Anterior cingulate cortex (tissue), 58 donors: ENCODE measurements around the gene CAMTA1.
A peak's percentile ranks its signal among the peaks of the same experiment; 100 is the strongest.

Experiments
- DNase-seq, 58 donors: peaks; one replicate each; lab custom pipeline; 2025; lab: John Stamatoyannopoulos, UW

Gene CAMTA1

DNA sequence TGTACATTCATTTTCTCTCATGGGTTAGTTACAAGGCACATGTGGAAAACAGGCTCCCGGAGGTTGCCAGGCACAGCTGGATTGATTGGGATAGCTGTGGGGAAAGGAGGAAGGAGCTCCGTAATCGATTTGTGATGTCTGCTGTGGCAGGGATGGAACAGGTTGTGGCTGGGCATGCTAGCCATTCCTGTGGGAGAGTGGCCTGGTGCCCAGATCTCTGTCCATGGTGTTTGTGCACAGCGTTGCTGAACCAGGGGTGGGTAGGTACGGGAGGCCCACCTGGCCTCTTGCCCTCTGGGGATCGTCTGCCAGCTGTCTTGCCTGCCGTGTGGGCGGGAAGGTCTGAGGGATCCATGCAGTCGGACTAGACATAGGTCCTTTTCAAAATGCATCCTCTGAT is 683.0 kb downstream of the CAMTA1 start:
- DNase-seq: no peak

DNA sequence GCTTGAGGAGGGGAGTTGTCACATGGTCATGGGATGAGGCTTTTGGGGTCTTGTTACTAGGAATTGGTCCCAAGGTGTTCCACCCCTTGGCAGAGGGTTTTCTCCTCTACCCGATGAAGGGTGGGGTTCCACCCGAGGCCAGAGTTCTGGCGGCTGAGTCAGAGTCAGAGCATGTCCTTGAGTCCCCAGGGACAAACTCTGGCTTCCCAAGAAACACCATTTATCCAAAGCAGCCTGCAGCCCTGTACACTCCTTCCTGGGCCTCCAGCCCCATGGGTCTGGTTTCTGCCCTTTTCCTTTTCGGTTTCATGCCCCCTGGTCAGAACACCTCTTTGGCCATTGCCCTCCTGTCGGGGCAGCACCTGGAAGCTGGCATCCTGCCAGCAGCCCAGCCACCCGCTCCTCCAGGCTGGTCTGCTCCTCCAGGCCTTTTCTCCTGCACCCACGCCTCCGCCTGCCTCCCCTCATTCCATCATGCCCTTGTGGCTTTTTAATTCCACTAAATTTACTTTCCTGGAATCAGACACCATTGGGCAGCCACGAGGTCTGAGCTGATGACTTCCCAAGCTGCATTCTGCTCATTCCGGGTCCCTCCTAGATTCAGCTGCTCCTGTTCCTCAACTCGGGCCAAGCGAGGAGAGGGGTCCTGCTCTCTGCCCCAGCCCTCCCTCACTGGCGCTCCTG is 684.1 kb downstream of the CAMTA1 start:
- DNase-seq: no peak

DNA sequence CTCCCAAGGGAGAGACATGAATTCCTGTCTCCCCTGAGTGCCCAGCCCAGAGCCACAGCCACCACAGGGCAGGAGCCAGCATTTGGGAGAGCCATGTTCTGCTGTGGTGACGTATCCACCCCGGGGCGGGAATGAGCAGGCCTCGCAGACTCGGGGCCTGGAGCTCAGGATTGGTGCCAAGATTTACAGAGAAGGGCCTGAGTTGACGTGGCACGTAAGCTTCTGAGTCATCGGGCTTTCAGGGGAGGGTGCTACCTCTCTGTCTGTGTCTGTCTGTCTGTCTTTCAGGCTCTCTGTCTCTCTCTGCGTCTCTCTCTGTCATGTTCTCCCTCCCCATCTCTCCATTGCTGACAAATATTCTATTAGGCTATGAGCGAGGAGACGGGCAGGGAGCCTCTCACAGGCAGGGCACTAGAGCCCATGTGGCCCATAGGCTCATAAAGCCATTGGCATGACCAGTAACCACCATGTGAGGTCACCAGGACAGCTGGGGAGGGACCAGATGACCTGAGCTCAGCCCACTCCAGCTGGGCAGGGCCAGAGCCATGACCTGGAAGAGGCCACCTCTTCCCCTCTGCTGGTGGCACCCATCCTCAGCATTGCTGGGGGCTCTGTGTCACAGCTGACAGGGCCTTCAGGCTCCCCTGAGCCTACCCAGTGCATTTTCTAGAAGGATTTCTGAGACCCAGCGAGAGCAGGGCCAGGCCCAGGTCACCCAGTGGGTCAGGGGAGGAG is 685.8 kb downstream of the CAMTA1 start:
- peak in 2 of 58 donors; percentile 29 to 48 for DNase-seq

DNA sequence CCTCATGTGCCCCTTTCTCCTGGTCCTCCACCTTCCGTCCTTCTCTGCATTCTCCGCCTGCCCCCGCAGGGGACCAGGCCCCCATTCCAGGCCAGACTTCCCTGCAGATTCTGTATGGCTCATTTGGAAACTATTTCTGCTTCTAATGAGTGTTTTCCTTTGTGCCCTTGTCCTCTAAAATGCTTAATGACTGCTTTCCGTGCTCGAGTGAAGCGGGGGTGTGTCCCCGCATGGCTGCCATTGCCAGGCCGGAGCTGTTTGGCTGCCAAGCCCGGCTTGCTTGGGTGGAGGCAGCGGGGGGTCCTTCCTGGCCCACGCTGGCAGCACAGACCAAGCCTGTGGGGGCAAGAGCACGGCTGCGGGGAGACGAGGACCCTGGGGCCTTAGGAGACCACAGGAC is 686.6 kb downstream of the CAMTA1 start:
- DNase-seq: peak in 19 of 58 donors; percentile 3 to 54 (median 16)

DNA sequence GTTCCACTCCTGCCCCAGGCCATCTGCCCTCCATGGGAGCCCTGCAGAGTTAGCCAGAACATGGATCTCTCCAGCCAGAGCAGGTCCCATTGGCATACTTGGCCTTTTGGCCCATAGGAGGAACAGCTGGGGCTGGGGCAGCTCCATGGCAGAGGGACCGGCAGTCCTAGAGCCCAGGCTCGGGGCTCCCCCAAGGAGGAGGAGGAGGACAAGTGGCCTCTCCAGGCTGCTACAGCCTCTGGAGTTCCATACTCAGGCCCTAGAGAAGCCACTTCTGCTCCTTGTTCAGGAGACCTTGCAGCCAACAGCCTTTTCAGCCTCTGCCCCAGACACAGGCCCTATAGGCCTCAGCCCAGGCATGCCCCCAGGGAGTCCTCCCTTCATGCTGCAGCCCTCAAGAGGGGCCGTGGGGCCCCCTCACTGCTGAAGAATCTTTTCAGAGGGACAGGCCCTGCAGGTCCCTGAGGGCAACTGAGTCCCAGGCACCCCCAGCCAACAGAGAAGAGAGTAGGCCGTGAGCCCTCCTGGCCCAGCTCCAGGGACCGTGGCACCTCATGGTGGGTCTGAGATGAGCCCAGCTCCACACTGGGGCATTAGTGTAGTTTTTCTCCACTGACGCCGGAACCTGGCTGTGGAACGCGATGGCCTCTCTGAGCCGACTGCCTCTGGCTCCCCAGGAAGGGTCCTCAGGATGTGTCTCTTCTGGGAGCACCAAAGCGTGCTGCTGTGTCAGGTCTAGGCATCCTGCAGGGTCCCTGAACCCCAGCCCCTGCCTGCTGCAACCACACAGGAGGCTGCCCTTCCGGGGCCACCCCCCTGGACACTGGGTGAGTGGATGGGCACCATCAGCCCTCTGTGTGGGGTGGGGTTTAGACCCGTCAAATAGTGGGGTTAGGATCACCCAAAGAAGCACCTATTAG is 688.2 kb downstream of the CAMTA1 start:
- DNase-seq: no peak

DNA sequence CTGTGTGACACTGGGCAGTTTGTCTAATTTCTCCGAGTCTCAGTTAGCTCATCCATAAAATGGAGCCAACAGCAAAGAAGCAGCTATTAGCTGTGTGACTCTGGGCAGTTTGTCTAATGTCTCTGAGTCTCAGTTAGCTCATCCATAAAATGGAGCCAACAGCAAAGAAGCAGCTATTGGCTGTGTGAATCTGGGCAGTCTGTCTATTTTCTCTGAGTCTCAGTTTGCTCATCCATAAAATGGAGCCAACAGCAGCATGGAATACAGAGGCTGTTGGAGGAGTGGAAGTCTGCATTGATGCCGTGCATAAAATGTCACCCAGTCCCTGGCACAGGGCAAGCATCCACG is 688.9 kb downstream of the CAMTA1 start:
- DNase-seq: no peak

DNA sequence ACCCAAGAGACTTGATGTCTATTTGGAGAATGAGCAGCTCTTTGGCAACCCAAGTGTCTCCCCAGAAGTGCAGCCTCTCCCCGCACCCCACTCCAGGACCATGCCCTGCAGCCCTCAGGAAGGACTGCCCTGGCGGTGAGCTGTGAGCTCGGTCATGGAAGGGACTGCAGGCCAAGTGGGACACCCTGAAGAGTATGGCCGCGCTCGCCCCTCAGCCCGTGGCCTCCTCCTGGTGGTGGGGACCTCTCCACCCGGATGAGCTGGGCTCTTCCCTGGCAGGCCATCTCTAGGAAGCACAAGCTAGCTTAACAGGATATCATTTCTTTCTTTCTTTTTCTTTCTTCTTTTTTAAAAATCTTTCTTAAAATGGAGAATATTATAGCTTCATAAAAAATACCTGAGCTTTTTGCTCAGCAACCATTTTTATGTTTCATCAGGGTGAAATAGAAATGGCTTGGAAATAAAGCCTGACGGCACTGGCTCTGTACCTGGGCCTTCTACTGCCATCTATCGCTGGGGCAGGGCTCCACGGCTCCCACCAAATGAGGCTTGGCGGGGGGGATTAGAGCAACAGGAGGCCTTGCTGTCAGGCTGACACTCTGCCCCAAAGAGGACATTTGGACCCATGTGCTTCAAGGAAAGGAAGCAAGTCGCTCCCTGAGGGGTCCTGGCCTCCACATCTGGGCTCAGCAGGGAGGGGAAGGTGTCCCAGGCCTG is 689.7 kb downstream of the CAMTA1 start:
- DNase-seq: no peak

DNA sequence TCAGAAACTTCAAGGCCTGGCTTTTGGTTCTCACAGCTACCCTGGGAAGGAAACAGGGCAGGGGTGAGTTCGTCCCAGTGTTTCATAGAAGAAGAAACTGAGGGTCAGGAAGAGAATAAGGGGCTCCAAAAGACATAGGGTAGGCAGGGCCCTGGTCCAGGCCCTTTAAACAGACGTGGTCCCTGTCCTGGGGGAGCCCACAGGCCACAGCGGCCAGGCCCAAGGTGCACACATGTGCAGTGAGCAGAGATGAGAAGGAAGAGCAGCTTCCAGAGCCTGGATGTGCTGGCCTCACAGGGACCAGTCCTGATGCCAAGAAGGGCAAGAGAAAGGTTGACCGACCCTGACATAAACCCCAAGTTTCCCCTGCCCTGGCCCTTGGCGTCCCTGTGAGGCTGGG is 690.4 kb downstream of the CAMTA1 start:
- no peak for DNase-seq

DNA sequence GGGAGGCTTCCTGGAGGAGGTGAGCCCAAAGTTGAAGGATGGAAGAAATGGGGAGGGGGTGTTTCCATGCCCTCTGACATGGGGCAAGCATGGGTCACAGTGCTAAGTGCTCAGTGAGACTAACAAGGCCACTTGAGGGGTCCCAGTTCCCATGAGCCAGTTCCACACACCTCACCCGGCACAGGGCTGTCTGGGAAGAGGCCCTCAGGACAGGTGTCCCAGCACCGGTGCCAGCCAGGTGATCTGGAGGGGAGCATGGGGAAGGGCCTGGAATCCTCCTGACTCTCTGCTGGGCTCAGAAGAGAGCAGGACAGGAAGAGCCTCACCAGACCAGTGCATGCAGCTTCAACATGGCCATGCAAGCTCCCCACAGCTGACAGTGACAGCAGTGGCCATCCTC is 691.1 kb downstream of the CAMTA1 start:
- no peak for DNase-seq

DNA sequence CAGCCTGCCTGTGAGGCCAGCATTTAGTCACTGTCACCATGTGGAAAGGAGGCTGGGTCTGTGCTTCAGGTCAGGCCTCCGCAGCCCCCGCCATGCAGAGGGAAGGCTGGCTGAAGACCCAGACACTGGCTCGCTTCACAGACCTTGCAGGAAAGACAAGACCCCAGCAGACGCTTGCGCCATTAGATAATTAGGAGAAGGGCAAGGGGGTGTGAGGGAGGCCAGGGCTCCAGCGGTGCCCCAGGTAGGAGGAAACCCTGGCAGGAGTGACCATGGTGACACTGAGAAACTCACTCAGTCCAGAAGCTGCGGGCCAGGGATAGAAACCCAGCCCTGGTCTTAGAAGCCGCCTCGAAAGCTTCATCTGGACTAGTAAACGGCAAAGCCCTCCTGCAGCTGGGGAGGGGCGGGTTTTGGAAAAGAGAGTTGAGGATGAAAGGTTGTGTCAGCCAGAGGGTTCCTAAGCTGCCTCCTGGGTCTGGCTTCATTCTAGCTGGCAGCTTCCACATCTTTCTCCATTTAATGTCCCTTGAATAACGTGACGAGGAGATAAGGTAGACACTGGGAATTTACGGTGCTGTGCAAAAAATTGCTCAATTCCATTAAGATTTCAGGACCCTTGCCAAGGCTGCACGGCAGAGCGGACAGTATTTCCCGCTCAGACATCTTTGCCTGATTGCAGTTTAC is 691.8 kb downstream of the CAMTA1 start:
- DNase-seq: no peak

DNA sequence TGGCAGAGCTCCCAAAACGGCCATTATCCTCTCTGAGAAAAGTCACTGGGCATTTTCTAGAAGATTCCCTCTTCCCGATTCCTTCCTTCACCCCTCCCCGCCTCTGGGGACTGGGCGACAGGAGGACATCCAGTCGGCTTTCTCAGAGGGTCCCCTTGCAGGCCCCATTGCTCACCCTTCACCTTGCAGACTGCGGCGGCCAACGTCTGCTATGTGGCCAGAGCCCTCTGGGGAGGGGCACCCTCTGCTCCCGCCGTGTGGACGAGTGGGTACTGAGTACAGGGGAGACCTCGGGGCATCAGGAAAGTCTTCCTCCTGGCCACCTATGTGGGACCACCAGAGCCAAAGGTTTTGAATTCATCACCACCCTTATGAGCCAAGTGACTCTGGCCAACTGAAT is 692.3 kb downstream of the CAMTA1 start:
- no peak for DNase-seq

DNA sequence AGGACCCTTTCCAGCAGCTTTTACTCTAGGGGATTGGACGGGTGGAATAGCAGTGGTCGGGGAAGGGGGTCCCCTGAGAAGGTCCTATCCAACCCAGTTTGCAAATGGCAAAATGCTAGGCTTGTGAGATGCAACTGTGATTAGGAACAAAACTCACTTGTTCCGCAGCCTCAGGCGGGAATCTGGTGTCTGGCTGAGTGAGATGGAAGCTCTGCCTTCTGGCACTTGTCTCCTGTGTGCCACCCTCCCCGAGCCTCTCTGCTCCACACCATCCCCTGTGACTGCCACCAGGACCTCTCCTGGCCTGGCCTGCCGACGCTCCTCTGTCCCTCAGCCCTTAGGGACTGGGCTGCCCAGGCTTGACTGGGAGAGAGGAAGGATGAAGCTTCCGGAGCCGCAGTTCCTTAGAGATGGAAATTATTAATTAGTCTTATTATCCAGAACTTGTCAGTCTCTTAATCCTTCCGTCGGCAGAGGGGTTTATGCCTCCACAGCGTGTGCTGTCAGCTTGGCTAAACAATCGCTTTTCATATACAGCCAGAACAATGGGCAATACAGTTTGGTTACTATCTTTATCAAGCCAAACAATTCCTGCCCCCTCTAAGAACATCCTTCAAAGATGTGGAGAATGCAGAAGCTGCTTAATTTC is 693.0 kb downstream of the CAMTA1 start:
- peak in 20 of 58 donors; percentile 5 to 65 (median 24) for DNase-seq

DNA sequence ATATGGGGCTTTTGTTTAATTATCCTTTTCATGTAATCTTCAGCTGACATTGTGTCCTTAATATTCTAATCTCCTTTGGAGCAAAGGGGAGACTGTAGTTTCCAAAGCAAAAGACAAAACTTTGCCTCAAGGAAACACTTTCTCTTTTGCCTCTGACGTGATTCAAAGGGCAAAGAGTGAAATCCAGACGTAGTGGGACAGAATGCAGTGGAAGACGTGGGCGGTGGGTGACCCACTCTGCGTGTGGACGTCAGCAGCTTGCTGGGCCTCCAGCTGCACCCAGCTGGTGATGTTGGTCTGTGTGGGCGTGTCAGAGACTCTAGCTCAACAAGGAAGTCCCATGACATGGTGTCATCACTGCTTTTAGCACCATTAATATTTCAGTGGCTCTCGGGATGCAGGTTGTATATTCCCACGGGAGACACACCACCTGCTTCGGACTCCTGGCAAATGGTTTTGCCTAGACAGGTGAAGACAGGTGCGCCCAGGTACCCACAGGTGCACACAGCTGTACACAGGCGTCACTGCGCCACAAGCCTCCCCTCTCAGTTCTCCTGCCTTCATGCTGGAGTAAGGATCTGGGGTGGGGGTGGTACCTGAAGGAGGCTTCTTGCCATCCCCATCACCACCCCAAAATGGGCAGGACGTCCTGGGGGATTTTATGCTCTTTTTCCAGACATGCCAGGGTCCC is 693.7 kb downstream of the CAMTA1 start:
- peak in 27 of 58 donors; percentile 4 to 70 (median 28) for DNase-seq

DNA sequence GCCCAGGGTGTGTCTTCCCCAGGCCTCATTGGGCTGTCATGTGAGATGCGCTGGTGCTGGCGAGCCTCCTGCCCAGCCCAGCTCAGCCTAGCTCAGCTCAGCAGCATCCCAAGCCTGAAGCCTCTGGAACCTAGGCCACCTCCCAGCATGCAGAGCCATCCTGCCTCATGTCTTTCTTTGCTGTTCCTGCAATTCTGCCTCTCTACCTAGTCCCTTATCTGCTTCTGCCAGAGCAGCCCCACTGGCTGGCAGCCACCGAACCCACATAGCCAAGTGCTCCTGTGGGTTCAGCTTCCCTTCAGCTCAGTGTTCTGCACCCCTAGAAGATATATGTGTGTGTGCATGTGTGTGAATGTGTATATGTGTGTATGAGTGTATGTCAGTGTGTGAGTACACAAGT is 694.3 kb downstream of the CAMTA1 start:
- no peak for DNase-seq

DNA sequence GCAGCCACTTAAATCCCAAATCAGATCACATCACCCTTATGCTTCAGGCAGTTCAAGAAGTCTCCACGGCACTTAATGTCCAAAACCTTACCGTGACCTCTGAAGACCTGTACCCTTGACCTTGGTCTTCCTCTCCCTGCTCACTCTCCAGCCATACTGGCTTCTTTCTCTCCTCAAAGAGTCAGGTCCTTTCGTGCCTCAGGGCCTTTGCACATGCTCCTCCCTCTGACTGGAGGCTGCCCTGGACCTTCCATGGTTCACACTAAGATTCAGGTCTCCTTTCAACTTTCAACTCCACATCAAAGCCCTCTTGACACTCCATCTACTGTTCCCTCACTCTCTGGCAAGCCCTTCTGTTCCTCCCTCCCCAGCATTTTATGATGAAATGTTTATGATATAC is 695.9 kb downstream of the CAMTA1 start:
- no peak for DNase-seq

DNA sequence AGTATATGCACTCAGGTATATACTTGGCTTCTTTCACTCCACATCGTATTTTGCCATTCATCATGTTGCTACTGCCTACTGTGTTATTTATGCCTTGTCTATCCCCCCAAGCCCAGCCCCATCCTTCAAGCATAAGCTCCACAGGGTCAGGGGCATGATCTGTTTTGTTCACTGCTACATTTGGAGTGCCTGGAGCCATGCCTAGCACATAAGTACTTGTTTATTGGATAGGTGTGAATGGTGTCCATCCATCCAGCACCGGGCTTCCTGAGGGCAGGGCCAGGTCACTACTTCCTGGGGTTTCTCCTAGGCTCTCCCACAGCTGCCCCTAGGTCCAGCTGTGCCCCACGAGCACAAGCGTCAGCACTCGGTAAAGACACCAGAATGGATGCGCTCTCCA is 696.8 kb downstream of the CAMTA1 start:
- no peak for DNase-seq

DNA sequence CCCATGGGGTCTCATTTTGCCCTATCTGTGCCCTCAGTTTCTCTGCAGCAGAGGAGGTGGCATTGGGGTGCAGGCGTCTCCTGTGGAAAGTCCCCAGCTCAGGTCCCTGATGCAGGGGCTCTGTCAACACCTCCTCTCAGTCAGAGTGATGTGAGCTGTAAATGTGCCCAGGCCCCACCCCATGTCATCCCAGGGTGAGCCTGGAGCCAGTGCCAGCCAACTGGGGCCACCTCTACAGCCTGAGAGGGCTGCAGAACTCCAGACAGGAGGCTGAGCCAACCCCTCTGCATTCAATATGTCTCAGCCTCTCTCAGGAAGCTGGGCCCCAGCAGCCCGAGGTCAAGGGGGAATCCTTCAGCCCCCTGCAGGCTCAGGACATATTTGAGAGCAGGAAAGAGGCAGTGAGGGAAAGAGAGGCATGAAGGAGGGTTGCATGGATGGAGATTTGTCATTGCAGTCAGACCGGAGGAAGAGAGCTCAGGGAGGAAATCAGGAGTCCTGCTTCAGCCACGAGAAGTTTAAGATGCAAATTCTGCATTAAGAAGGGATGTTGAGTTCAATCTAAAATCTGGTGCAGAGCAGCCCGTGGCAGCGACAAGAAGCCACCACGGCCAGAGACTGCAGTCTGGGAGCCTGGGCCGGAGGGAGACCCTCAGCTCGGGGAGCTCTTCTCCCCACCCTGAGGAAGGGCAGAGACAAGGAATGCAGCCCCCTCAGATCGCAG is 697.7 kb downstream of the CAMTA1 start:
- DNase-seq: no peak
